Stimulated activated naive CD8-positive, alpha-beta T cell treated with anti-CD3 and anti-CD28 coated beads, Interleukin-15, Interleukin-2, amounts not matched to agents 100 U/mL and 50 U/mL, for 24 hours (primary cell): ENCODE data around the gene WASHC2A.
"Not testable (repeated sequence)": the region's sequence is repeated elsewhere in the genome, so short reads cannot be mapped to it uniquely, and the experiment has no call there.

Experiments
- ATAC-seq: fragments of 150-1000 bp; cut with Tn5 transposase; one replicate; pipeline ENCODE4 v1.10.0; 2021
- DNase-seq: peaks from one replicate; pipeline ENCODE4 v3.0.0; 2021

Gene WASHC2A

GRCh38 chr10:50059946-50060345 is 7.8 kb upstream of the WASHC2A start:
- DNase-seq, ATAC-seq: not testable (repeated sequence)

GRCh38 chr10:50061548-50061947 is 6.2 kb upstream of the WASHC2A start:
- ATAC-seq, DNase-seq: not testable (repeated sequence)

- ATAC-seq (no peak), DNase-seq (peak; percentile 27)
These were observed 4.7 kb upstream of the WASHC2A start for GRCh38 chr10:50063100-50063499.

DNA sequence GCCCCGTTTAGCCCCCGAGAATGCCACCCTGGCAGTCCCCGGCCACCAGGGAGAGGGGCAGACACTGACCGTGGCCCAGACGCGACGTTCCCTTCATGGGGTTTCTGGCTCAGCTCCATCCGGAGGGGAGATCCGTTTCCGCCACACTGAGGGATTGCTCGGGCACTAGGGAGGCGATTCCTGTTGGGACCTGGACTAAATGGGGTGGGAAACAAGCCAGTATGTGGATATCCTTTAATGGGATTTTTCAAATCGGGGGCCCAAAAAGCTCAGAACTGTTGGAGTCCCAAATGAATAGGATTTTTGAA is 552 bp downstream of the WASHC2A start:
- DNase-seq, ATAC-seq: not testable (repeated sequence)

DNA sequence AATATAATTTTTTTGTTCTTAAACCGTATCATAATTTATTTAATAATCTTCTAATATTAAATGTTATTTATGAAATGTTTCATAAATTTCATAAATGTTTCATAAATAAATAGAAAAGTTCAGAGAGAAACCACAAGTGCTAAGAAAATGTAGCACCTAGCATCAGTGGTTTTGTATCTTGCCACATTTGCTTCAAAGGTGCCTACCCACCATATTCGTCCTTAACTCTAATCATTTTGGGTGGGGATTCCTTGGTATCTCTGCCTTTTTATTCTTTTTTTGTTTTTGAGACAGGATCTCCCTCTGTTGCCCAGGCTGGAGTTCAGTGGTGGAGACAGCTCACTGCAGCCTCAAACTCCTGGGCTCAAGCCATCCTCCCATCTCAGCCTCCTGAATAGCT is 7.4 kb downstream of the WASHC2A start:
- not testable (repeated sequence) for DNase-seq, ATAC-seq

DNA sequence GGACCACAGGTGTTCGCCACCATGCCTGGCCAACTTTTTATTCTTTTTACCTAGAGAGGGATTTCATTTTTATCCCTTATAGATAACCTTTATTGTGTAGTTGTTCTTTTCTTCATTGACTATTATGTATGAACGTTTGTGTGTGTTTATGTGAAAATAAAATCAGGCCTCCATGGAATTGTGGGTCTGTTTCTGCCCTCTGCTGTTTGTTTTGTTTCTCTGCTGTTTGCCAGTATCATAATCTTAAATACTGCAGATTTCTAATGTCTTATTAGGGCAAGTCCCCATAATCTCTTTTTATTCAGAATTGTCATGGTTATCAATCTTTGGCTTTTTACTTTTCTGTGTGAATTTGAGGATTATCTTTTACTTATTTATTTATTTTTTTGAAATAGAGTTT is 7.8 kb downstream of the WASHC2A start:
- ATAC-seq, DNase-seq: not testable (repeated sequence)

DNA sequence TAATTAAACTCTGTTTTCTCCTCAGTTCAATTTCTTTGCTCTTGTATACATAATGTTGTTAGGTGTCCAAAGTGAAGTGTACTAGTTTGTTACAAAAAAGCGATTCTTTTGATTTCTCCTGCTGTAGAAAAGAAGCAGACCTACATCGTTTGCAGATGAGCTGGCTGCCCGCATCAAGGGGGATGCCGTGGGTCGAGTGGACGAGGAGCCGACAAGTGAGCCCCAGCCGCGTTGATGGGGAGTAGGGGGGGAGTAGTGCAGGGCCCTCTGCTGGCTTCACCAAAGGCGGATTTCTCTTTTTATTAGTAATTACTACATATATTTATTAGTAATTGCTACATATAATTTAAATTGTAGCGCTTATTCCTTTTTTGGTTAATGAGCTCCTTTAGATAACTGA is 23.6 kb downstream of the WASHC2A start:
- ATAC-seq, DNase-seq: not testable (repeated sequence)

DNA sequence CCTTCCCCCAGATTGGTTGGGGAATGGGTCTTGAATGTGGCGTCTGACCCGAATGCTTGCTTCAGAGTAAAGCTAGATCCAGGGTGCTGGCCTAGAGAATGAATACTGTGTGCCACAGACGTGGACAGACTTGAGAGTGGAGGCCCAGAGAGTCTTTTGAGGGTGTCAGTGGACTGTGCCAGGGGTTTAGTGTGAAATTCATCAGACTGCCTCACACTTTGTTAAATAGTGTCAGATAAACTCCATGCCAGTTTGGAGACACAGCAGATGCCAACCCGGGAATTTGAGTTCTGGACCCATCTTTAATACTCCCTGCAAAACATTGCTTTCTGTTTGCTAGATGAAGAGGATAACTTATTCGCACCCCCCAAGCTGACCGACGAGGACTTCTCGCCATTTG is 25.2 kb downstream of the WASHC2A start:
- DNase-seq, ATAC-seq: not testable (repeated sequence)

DNA sequence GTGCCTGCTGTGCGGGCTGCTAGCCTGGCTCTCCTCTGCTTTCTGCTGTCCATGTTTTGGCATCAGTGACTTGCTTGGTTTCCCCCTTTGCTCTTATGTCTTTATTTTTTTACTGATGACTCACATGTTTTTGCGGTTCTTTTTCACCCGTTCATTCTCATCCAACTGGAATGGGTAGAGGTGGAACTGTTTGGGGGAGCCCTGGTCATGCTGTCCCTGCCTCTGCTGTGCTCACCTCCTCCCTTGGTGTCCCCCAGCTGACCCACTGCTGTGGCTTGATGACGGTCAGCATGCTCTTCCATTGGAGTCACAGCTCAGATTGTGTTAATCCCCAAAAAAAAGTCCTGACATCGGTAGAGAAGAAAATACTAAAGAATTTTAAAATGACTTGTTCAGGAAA is 26.9 kb downstream of the WASHC2A start:
- ATAC-seq, DNase-seq: not testable (repeated sequence)

DNA sequence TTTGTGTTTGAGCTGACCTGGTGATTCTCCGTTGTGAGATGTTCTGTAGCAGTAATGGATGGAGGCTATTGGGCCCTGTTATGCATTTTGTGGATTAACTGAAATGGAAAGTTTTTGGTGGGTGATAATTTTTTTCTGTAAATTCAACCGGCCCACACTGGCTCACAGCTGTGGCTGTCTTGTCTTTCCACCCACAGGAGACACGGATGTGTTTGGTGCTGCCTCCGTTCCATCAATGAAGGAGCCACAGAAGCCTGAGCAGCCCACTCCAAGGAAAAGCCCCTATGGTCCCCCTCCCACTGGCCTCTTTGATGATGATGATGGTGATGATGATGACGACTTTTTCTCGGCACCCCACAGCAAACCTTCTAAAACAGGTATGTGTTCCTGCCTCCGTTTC is 27.6 kb downstream of the WASHC2A start:
- DNase-seq, ATAC-seq: not testable (repeated sequence)

- not testable (repeated sequence) for DNase-seq, ATAC-seq
These were observed 29.0 kb downstream of the WASHC2A start for GRCh38 chr10:50096722-50097121.

- ATAC-seq, DNase-seq: not testable (repeated sequence)
These were observed 30.9 kb downstream of the WASHC2A start for GRCh38 chr10:50098645-50099044.

DNA sequence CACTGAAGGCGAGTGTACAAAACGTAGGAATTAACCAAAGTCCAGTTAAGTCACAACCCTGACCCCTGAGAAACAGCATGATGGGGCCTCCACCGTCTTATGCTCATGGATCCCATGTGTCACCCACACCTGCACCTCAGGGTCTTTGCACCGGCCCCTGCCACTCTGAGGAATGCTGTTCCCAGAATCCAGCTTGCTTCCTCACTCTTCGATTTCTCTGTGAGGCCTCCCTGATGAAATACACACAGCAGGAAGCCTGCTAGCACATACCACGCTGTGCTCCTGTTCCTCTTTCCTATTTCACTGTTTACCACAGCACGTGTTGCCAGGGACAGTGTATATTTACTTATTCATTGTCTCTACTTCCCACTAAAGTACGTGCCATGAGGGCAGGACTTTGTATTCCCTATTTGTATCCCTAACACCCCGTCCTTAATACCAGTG is 33.4 kb downstream of the WASHC2A start:
- not testable (repeated sequence) for ATAC-seq, DNase-seq

DNA sequence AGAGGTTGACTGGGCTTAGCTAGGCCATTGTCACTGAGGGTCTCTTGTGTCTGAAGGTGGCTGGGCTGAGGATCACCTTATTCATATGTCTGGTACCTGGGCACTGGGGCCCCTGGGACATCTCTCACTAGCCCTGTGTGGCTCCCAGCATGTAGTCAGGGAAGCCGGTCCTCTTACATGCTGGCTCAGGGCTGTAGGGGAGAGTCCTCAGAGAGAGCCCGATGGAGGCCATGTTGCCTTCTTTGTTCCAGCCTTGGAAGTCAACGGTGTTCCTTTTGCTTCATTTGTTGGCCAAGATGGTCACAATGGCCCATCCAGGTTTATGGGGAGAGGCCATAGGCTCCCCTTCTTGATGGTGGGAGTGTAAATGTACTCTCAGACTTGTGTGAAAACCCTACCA is 34.0 kb downstream of the WASHC2A start:
- ATAC-seq, DNase-seq: not testable (repeated sequence)

DNA sequence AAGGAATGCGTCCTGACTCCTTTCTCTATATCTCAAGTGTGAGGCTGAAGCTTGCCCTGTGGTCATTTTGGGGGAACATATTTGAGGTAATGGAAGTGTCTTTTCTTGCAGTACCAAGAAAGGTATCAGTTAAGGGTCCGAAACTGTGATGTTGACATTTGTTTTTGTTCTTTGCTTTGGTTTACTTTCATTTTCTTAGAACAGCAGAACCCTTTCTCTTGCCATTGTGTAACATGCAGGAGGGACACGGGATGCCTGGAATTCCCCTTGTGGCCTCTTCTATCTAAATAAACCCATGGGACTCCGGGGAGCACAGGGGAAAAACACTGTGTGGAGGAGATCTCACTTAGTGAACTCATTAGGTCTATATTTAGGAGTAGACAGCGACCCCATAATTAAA is 34.5 kb downstream of the WASHC2A start:
- not testable (repeated sequence) for ATAC-seq, DNase-seq

DNA sequence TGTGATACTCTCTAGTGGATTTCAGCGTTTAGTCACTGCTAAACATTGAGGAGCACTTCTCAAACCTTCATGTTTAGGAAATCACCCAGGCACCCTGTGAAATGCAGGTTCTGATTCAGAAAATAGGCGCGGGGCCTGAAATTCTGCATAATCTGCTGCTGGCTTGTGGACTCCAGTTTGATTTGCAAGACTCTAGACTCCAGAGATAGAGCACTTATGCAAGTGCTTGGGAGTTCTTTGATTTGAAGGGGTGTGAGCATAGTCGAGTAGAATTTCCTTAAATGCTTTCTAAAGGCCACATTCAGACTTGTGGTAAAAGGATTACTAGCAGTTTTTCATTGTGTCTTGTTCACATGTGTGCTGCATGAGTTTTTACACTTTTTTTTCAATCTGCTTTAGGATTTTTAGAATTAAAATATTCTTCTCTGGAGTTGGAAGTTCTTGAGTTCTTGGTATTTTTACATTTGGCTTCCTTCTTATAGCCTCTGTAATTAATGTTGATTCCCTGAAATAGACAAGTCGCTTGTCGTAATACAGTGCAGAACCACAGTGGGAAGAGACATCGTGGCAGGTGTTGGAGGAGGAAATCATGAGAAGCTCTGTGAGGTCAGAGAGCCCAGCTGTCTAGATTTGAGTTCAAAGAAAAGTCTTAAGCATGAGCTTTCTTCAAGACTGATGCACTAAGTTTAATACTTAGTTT is 41.4 kb downstream of the WASHC2A start:
- not testable (repeated sequence) for DNase-seq, ATAC-seq

DNA sequence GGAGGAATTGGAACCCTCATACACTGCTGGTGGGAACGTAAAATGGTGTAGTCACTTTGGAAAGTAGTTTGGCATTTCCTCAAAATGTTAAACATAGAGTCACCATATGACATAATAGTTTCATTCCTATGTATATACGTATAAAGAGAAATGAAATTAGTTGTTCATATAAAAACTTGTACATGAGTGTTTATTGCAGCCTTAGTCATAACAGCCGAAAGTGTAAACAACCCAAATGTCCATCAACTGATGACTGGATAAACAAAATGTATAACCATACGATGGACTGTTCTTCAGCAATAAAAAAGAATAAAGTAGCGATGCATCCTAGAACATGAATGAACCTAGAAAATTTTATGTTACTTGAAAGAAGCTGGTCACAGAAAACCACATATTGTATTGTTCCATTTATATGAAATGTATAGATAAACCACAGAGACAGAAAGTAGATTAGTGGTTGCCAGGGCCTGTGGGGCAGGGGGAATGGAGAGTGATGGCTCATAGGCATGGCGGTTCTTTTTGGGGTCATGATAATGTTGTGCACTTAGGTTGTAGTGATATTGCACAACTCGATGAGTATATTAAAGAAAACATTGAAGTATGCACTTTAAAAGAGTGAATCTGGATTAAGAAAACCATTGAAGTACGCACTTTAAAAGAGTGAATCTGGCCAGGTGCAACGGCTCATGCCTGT is 44.8 kb downstream of the WASHC2A start:
- not testable (repeated sequence) for ATAC-seq, DNase-seq

DNA sequence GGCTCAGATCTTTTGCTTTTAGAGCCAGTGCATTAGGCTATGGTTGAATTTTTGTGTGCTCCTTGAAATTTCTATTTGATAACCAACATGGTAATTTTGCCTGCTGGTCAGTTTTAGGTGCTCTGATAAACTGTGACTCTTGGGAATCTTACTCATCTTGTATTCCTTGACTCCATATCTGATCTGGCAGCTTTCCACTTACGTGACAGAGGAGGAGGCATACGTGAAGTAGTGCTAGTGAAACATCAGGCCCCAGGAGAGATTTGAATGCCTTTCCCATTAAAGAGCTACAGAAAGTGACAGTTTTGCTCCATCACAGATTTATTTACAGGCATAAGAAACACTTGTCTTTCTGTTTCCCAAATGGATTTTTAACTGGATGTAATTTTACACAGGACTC is 59.0 kb downstream of the WASHC2A start:
- DNase-seq, result not testable (repeated sequence)

GRCh38 chr10:50127770-50128292 is 60.1 kb downstream of the WASHC2A start:
- ATAC-seq, DNase-seq: not testable (repeated sequence)

More for the DNA sequence above, 59.0 kb downstream of the WASHC2A start:
- not testable (repeated sequence) for ATAC-seq

DNA sequence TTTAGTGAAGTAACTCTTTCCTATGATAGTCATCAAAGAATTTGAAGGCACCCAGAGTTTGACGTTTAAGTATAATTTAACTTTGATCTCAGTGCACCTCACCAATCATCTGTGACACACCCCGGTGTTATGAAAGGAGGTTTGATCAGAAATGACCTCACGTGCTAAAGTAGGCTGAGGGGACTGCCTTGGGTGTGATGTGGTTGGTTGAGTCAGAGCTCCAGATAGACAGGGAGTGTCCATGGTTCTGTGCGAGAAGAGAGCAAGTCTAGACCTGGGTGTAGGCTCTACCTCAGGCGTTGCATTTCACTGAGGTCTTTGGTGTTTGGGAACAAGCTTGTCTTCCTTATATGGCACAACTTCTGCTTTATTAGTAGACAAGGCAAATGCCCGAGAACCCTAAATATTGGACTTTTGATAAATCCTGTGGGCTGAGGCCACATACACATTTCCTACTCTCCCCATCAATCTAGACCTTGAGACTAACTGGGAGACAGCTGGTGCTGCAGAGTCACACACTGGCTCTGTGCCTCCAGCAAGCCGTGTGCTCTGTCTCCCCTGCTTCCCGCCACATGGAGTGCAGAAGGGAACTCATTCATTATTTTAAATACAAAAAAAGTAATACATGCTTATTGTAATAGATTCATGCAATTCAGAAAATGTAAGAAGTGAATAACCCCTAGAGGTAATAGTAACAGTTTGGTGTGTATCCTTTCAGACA is 63.7 kb downstream of the WASHC2A start:
- peak; percentile 40 for ATAC-seq
- not testable (repeated sequence) for DNase-seq

GRCh38 chr10:50132322-50132721 is 64.6 kb downstream of the WASHC2A start:
- not testable (repeated sequence) for ATAC-seq, DNase-seq

GRCh38 chr10:50132841-50133240 is 65.1 kb downstream of the WASHC2A start:
- not testable (repeated sequence) for DNase-seq, ATAC-seq
